Measurements from ENCODE around the gene ANK3. TPM values are rescaled to one million over a fixed set of nuclear protein-coding genes. Genes with fewer than 3 reads are reported as not detected.

Gene ANK3
- polyA plus RNA-seq, 3 donors: not detected

DNA sequence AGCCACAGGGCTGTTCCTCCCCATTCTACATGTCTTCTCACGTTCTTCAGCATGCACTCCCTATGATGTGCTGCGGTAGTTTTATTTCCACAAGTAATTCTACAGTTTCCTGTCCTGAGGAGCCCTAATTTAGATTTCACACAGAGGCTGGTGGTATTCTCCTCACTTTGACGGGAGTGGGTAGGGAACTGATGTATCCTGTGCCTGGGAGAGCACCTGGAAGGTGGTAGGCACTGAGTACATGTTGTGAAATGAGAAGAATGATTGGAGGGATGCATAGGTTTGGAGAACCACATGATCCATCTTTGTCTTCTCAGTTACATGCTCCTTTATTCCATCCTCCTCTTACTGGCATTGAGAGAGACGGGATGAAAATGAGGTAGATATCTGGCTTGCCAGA, 365.2 kb downstream of the ANK3 start:
- no peaks in the 10 kb centered on the region for H3K79me2 ChIP-seq (ENCODE audit: insufficient read depth, low read length)
- peaks cover 2% of the 10 kb centered on the region for H3K4me1 Mint-ChIP-seq
- H3K4me3 Mint-ChIP-seq: no peak overlapping the region
- H3K4me3 ChIP-seq (replicated peaks in 1 of 3; ENCODE audit: low read depth in 2 of 3, low read length in 3 of 3): no peak overlapping the region
- H3K27me3 ChIP-seq (ENCODE audit: control insufficient read depth in 2 of 2, insufficient read depth in 2 of 2, low read length in 2 of 2): no peaks in the 10 kb centered on the region
- no peaks in the 10 kb centered on the region for H3K36me3 Mint-ChIP-seq
- intact Hi-C loops (cut with micrococcal nuclease): no loop called here
- no peaks in the 10 kb centered on the region for H3K36me3 ChIP-seq (replicated peaks in 1 of 2; ENCODE audit: control insufficient read depth in 1 of 2, insufficient read depth in 2 of 2, low read length in 2 of 2)
- no peaks in the 10 kb centered on the region for H4K20me1 ChIP-seq (ENCODE audit: insufficient read depth, low read length)
- H3K27me3 Mint-ChIP-seq (ENCODE audit: low read depth in 3 of 3): no peaks in the 10 kb centered on the region
- no peaks in the 10 kb centered on the region for H3K9me3 ChIP-seq (replicated peaks in 1 of 2; ENCODE audit: control insufficient read depth in 1 of 2, insufficient read depth in 1 of 2, low read length in 2 of 2)
- H3K4me1 ChIP-seq (ENCODE audit: control insufficient read depth in 1 of 2, insufficient read depth in 2 of 2, low read length in 2 of 2): peaks cover 2 to 3% of the 10 kb centered on the region in 2 donors
- H3K27ac Mint-ChIP-seq: no peak overlapping the region
- no peak overlapping the region for H3K27ac ChIP-seq (ENCODE audit: low read depth in 1 of 2, low read length in 2 of 2)
- DNase-seq: no peak
- H3K9ac ChIP-seq (ENCODE audit: insufficient read depth, low read length, poor library complexity, severe bottlenecking): no peak overlapping the region
- H3K4me2 ChIP-seq (replicated peaks; ENCODE audit: extremely low read depth, low read length, poor library complexity, severe bottlenecking): no peak overlapping the region
- H2AFZ ChIP-seq (ENCODE audit: insufficient read depth, low read depth, low read length, poor library complexity, severe bottlenecking): no peak overlapping the region
- no peaks in the 10 kb centered on the region for H3K9me3 Mint-ChIP-seq
- no peak for TF ChIP-seq CTCF (IDR thresholded peaks at IDR 0.05)
- WGBS (ENCODE audit: insufficient coverage): 80% methylated on average over 1 of the region's 4 CpGs

- H3K4me1 Mint-ChIP-seq: no peaks in the 10 kb centered on the region
- H3K4me2 ChIP-seq (replicated peaks; ENCODE audit: extremely low read depth, low read length, poor library complexity, severe bottlenecking): no peak overlapping the region
- no peak overlapping the region for H3K4me3 ChIP-seq (replicated peaks in 1 of 3; ENCODE audit: low read depth in 2 of 3, low read length in 3 of 3)
- H3K9ac ChIP-seq (ENCODE audit: insufficient read depth, low read length, poor library complexity, severe bottlenecking): no peak overlapping the region
- H3K27ac Mint-ChIP-seq: peak overlapping the region in 1 of 7 donors; percentile 51
- H3K27me3 ChIP-seq (ENCODE audit: control insufficient read depth in 2 of 2, insufficient read depth in 2 of 2, low read length in 2 of 2): no peaks in the 10 kb centered on the region
- WGBS (ENCODE audit: insufficient coverage): 90% methylated on average over 2 of the region's 2 CpGs
- no peaks in the 10 kb centered on the region for H4K20me1 ChIP-seq (ENCODE audit: insufficient read depth, low read length)
- no peaks in the 10 kb centered on the region for H3K9me3 ChIP-seq (replicated peaks in 1 of 2; ENCODE audit: control insufficient read depth in 1 of 2, insufficient read depth in 1 of 2, low read length in 2 of 2)
- no peaks in the 10 kb centered on the region for H3K36me3 Mint-ChIP-seq
- intact Hi-C loops (cut with micrococcal nuclease): no loop called here
- no peak for DNase-seq
- no peaks in the 10 kb centered on the region for H3K27me3 Mint-ChIP-seq (ENCODE audit: low read depth in 3 of 3)
- no peak overlapping the region for H2AFZ ChIP-seq (ENCODE audit: insufficient read depth, low read depth, low read length, poor library complexity, severe bottlenecking)
- H3K79me2 ChIP-seq (ENCODE audit: insufficient read depth, low read length): no peaks in the 10 kb centered on the region
- TF ChIP-seq CTCF (IDR thresholded peaks at IDR 0.05): no peak
- H3K4me3 Mint-ChIP-seq: no peak overlapping the region
- H3K27ac ChIP-seq (ENCODE audit: low read depth in 1 of 2, low read length in 2 of 2): no peak overlapping the region
- no peaks in the 10 kb centered on the region for H3K4me1 ChIP-seq (ENCODE audit: control insufficient read depth in 1 of 2, insufficient read depth in 2 of 2, low read length in 2 of 2)
- no peaks in the 10 kb centered on the region for H3K36me3 ChIP-seq (replicated peaks in 1 of 2; ENCODE audit: control insufficient read depth in 1 of 2, insufficient read depth in 2 of 2, low read length in 2 of 2)
- no peaks in the 10 kb centered on the region for H3K9me3 Mint-ChIP-seq
Observed at GRCh38 chr10:60023155-60023877, 366.4 kb downstream of the ANK3 start.

Measured in CD14-positive monocyte (primary cell).